ENCODE data around the gene CYP3A7. TPM values are rescaled to one million over a fixed set of nuclear protein-coding genes. Genes with fewer than 3 reads are reported as not detected.

Gene CYP3A7
- total and polyA plus RNA-seq, 9 of the 15 experiments (the other 6 are each of a cell fraction or from before 2014, with no cell fraction given), result 0.20 TPM; not detected in 8

GRCh38 chr7:99693427-99694200, 41.4 kb downstream of the CYP3A7 start (continued):
- TF ChIP-seq ZNF507 (tag; conservative IDR thresholded peaks at IDR 0.05) (no peak), ILF3 (IDR thresholded peaks at IDR 0.05; ENCODE audit: borderline replicate concordance) (no peak), TCFL5 (CRISPR knock-in tag; conservative IDR thresholded peaks at IDR 0.05) (no peak), LEF1 (IDR thresholded peaks at IDR 0.05) (peak; percentile 92), NBN (IDR thresholded peaks at IDR 0.05; ENCODE audit: low read depth) (peak; percentile 90; the same call in 1 of the 2 replicates), SPI1 (IDR thresholded peaks at IDR 0.05; ENCODE audit: borderline replicate concordance, low read depth, low read length) (peak; percentile 92), PREB (CRISPR knock-in tag; IDR thresholded peaks at IDR 0.05) (peak; percentile 90; the same call in 1 of the 2 replicates), ZNF639 (CRISPR knock-in tag; conservative IDR thresholded peaks at IDR 0.05 in 1 of 2, IDR thresholded peaks at IDR 0.05 in 1 of 2) (peak in 1 of 2 experiments; percentile 86; a peak in 2 of 4 replicates), FOXA1 (IDR thresholded peaks at IDR 0.05; ENCODE audit: borderline replicate concordance) (peak; percentile 90; the same call in 1 of the 2 replicates), PURB (CRISPR knock-in tag; IDR thresholded peaks at IDR 0.05; ENCODE audit: low read depth) (no peak), HIVEP1 (CRISPR knock-in tag; IDR thresholded peaks at IDR 0.05) (no peak), YY1 (IDR thresholded peaks at IDR 0.05; ENCODE audit: borderline replicate concordance in 1 of 3, control insufficient read depth in 1 of 3, extremely low read depth in 1 of 3, insufficient read depth in 3 of 3, insufficient read length in 1 of 3, insufficient replicate concordance in 2 of 3, low read depth in 1 of 3, low read length in 2 of 3) (peak; percentile 69 to 92 (median 74)), TRIM24 (IDR thresholded peaks at IDR 0.05) (peak in 1 of 2 experiments; percentile 52; a peak in 2 of 4 replicates), ZNF584 (CRISPR knock-in tag; IDR thresholded peaks at IDR 0.05; ENCODE audit: low read depth) (no peak; the same call in 1 of the 2 replicates), MAFF (IDR thresholded peaks at IDR 0.05; ENCODE audit: low read length) (peak; percentile 53; the same call in 1 of the 2 replicates), RNF219 (CRISPR knock-in tag; IDR thresholded peaks at IDR 0.05) (no peak), ZNF561 (CRISPR knock-in tag; conservative IDR thresholded peaks at IDR 0.05) (no peak), ZNF740 (CRISPR knock-in tag; IDR thresholded peaks at IDR 0.05) (peak; percentile 45; the same call in 1 of the 2 replicates), ZNF740 (tag; IDR thresholded peaks at IDR 0.05) (no peak)
